ENCODE results near the gene JMJD4. TPM values are rescaled to one million over a fixed set of nuclear protein-coding genes. Genes with fewer than 3 reads are reported as not detected.
"Not testable (repeated sequence)": the region's sequence is repeated elsewhere in the genome, so short reads cannot be mapped to it uniquely, and the experiment has no call there.

Gene JMJD4
- total RNA-seq, 2 donors from 2014 or later = 10.3 to 11.4 TPM

GRCh38 chr1:227726924-227727599 is 8.0 kb downstream of the JMJD4 start:
- DNase-seq (ENCODE audit: low spot score) = no peak
- intact Hi-C loops (cut with DNase I) = loop anchor here in 1 of 2 donors (10.0 kb wide), 1 partner anchor 952 kb away; no protein-coding TSS in a partner anchor

- no peak for DNase-seq (ENCODE audit: low spot score)
- intact Hi-C loops (cut with DNase I) = loop anchor here in 1 of 2 donors (10.0 kb wide), 1 partner anchor 952 kb away; no protein-coding TSS in a partner anchor
Measured at GRCh38 chr1:227726318-227726717, 8.8 kb downstream of the JMJD4 start.

DNA sequence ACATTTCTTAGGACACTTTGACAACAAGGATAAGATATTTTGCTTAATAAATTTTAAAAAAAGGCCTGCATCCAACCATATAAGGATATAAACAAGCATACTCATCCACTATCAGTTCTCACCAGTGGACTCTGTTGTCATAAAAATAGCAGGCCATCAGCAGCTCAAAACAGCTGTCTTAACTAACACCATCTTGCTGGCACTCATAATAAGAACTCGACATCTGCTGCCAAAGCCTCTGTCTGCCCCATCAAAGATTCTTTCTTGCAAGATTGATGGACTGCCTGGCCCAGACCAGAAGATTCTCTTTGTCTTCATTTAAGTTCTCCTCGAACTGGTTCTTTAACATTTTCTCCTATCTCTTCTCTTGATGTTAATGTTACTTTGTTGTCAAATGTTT is 10.1 kb downstream of the JMJD4 start:
- intact Hi-C loops (cut with DNase I) = loop anchor here in 1 of 2 donors (10.0 kb wide), 1 partner anchor 950 kb away; no protein-coding TSS in a partner anchor
- DNase-seq (ENCODE audit: low spot score) = no peak

- intact Hi-C loops (cut with DNase I) = loop anchor here in 1 of 2 donors (10.0 kb wide), 1 partner anchor 949 kb away; no protein-coding TSS in a partner anchor
- no peak for DNase-seq (ENCODE audit: low spot score)
Measured at GRCh38 chr1:227723474-227723873, 11.6 kb downstream of the JMJD4 start.

- no peak for DNase-seq (ENCODE audit: low spot score)
- intact Hi-C loops (cut with DNase I) = no loop called here
Measured at GRCh38 chr1:227718932-227719331, 16.2 kb downstream of the JMJD4 start.

DNA sequence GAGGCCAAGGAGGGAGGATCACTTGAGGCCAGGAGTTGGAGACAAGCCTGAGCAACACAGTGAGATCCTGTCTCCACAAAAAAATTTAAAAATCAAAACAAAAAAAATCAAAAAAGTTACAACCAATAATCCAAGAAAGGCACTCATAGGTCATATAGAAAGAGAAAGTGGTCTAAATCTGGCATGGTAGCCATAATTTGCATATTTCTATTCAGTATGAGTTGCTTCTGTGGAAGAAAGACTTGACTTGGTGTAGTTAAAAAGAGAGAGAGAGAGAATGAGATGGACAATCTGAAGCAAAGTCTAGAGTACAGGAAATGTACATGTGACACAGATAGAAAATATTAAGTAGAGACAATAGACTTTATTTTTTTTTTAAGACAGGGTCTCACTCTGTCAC is 22.5 kb downstream of the JMJD4 start:
- intact Hi-C loops (cut with DNase I) = no loop called here

GRCh38 chr1:227710474-227710873 is 24.6 kb downstream of the JMJD4 start:
- intact Hi-C loops (cut with DNase I); DNase-seq (ENCODE audit: low spot score): not testable (repeated sequence)

More for the DNA sequence above, 22.5 kb downstream of the JMJD4 start:
- DNase-seq (ENCODE audit: low spot score) = no peak

DNA sequence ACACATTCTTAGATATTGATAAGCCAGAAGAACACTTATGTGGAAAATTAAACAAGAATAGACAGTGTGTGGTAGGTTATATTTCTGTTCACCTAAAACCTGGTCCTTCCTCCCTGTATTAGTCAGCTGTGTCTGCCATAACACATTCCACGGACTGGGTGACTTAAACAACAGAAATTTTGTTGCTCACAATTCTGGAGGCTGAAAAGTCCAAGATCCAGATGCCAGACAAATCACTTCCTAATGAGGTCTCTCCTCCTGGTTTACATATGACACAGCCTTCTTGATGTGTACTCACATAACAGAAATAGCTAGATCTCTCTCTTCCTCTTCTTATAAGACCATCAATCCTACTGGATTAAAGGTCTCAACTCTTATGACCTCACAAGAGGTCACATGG is 25.7 kb downstream of the JMJD4 start:
- intact Hi-C loops (cut with DNase I) = no loop called here
- DNase-seq (ENCODE audit: low spot score) = no peak

DNA sequence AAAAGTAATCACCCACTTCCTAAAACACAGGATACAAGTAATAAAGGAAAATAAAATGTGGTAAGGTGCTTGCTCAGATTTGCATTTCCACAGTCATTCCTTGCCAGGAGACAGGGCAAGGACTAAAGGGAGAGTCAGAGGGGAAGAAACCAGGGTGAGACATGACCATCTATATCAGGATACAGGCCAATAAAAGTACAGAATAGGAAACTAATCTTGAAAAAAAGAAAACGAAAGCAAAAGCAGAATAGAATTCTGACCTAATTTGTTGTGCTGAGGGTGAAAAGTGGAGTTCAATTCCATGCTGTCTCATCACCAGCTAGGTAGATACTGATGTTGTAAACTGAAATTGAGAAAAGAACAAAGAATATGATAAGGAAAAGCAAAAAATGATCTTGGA is 27.3 kb downstream of the JMJD4 start:
- intact Hi-C loops (cut with DNase I) = no loop called here

GRCh38 chr1:227701631-227702030 is 33.5 kb downstream of the JMJD4 start:
- intact Hi-C loops (cut with DNase I); DNase-seq (ENCODE audit: low spot score): not testable (repeated sequence)

More for the DNA sequence above, 27.3 kb downstream of the JMJD4 start:
- no peak for DNase-seq (ENCODE audit: low spot score)

DNA sequence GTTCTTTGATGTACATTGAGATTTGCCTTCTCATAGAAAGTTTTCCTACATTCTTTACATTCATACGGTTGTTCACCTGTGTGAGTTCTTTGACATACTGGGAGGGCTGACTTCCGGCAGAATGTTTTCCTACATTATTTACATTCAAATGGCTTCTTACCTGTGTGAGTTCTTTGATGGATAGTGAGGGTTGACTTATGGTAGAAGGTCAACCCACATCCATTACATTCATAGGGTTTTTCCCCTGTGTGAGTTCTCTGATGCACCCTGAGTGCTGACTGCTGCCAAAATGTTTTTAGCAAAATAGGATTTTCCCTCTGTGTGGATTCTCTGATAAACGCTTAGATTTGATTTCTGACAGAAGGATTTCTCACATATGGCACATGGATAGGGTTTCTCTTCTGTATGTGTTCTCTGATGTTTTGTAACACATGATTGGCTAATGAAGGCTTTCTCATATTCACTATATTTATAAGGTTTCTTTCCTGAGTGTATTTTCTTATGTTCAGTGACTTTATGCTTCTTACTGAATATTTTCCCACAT is 37.7 kb downstream of the JMJD4 start:
- DNase-seq (ENCODE audit: low spot score) = no peak
- intact Hi-C loops (cut with DNase I) = no loop called here

DNA sequence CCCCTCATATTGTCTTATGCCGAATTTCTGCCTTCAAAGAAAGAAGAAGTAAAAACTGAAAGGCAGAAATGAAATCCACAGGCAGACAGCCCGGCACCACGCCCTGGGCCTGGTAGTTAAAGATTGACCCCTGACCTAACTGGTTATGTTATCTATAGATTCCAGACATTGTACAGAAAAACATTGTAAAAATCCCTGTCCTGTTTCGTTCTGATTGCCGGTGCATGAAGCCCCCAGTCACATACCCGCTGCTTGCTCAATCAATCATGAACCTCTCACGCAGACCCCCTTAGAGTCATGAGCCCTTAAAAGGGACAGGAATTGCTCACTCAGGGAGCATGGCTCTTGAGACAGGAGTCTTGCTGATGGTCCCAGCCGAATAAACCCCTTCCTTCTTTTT is 49.3 kb downstream of the JMJD4 start:
- intact Hi-C loops (cut with DNase I) = no loop called here
- no peak for DNase-seq (ENCODE audit: low spot score)

Other genes with a start within 250 kb of the JMJD4 start
- 1 to 10 TPM; 5.6 to 6.2 TPM for gene ZNF678, start 171.7 kb downstream of the JMJD4 start, total RNA-seq
- gene SNAP47, start 133 bp upstream of the JMJD4 start, total RNA-seq = 10 to 100 TPM; 14.8 to 16.3 TPM
- gene PRSS38, start 80.4 kb upstream of the JMJD4 start, total RNA-seq = not detected
- gene WNT9A, start 212.6 kb upstream of the JMJD4 start, total RNA-seq = 1 to 10 TPM; 2.7 to 3.3 TPM

Measured in posterior vena cava (tissue), 2 donors.